A549 (cell line): ENCODE measurements around the gene ANXA10. TPM values are rescaled to one million over a fixed set of nuclear protein-coding genes. Genes with fewer than 3 reads are reported as not detected.

Experiments used
- ATAC-seq, 2 experiments: fragments of 200-7000 bp in 1 of 2; fragments of >200 bp in 1 of 2; cut with Nextera tagmentation in 1 of 2; cut with Tn5 transposase in 1 of 2; 3 replicates each; pipeline versions ENCODE4 v1.8.0 to v1.9.1; 2018 to 2020; ENCODE audit warnings: mild to moderate bottlenecking in 1 of 2, moderate library complexity in 1 of 2
- CTCF ChIA-PET: fragments of 300-600 bp; sonication (Branson Sonifier 250); formaldehyde crosslinking; extraction: SDS; loops from one replicate; lab custom pipeline; 2021; ENCODE audit warnings: antibody characterized with exemption, inconsistent platforms; lab: Yijun Ruan, JAX
- POLR2A ChIA-PET: fragments of 350-600 bp; formaldehyde crosslinking; extraction: SDS; loops from one replicate; lab custom pipeline; 2021; ENCODE audit warnings: antibody characterized with exemption, inconsistent platforms; lab: Yijun Ruan, JAX
- DNase-seq, 2 experiments: peaks; one replicate each; pipeline versions ENCODE4 v3.0.0 to v3.0.0-alpha.2; 2011 to 2016; ENCODE audit warnings: low read depth in 1 of 2, low spot score in 1 of 2
- FAIRE-seq: peaks from 2 replicates; lab custom pipeline; 2011; peaks lifted over from hg19 to GRCh38; lab: Jason Lieb, UNC
- H3K27ac ChIP-seq, 2 experiments: fragments of >200 bp; sonication (Bioruptor Twin); formaldehyde crosslinking; 3 replicates each; pipeline ENCODE4 v1.5.1; 2016 to 2017
- H3K4me1 ChIP-seq: fragments of >200 bp; sonication (Bioruptor Twin); formaldehyde crosslinking; 3 replicates; pipeline ENCODE4 v1.6.1; 2016
- H3K4me2 ChIP-seq: fragments of >200 bp; sonication (Bioruptor Twin); formaldehyde crosslinking; 3 replicates; pipeline ENCODE4 v1.6.1; 2016
- H3K4me3 ChIP-seq: fragments of >200 bp; sonication (Bioruptor Twin); formaldehyde crosslinking; 3 replicates; pipeline ENCODE4 v1.5.1; 2016
- H3K9me3 ChIP-seq: fragments of >200 bp; sonication (Bioruptor Twin); formaldehyde crosslinking; 3 replicates; pipeline ENCODE4 v1.6.1; 2016
- BCL3 ChIP-seq: fragments of >200 bp; sonication (Bioruptor Twin); formaldehyde crosslinking; IDR thresholded peaks from 3 replicates; pipeline ENCODE4 v1.6.1; 2016
- CEBPB ChIP-seq, 2 experiments: fragments of >200 bp in 1 of 2; sonication (Bioruptor Twin) in 1 of 2; formaldehyde crosslinking in 1 of 2; IDR thresholded peaks; 2 replicates each; pipeline ENCODE4 v1.6.1; 2012 to 2016
- CHD4 ChIP-seq: fragments of 200-600 bp; sonication (generic); IDR thresholded peaks from 2 replicates; pipeline ENCODE4 v1.6.1; 2016; ENCODE audit warnings: antibody characterized with exemption, mild to moderate bottlenecking, borderline replicate concordance
- E2F6 ChIP-seq: IDR thresholded peaks from 2 replicates; pipeline ENCODE4 v1.6.1; 2012; ENCODE audit warnings: low read depth, borderline replicate concordance
- EP300 ChIP-seq, 2 experiments: fragments of >200 bp; sonication (Bioruptor Twin); formaldehyde crosslinking; IDR thresholded peaks; 2 replicates in 1 of 2; 3 replicates in 1 of 2; pipeline ENCODE4 v1.6.1; 2016 to 2017
- FOSL2 ChIP-seq, 2 experiments: fragments of 450-650 bp in 1 of 2; fragments of >200 bp in 1 of 2; sonication (Bioruptor Twin) in 1 of 2; formaldehyde crosslinking; IDR thresholded peaks; 2 replicates each; pipeline versions ENCODE4 v1.5.0 to v1.6.1; 2016 to 2020; ENCODE audit warnings: mild to moderate bottlenecking in 1 of 2, moderate library complexity in 1 of 2
- GATA3 ChIP-seq: IDR thresholded peaks from 2 replicates; pipeline ENCODE4 v1.6.1; 2012; ENCODE audit warnings: borderline replicate concordance
- HDAC2 ChIP-seq: fragments of 200-600 bp; sonication (generic); IDR thresholded peaks from 2 replicates; pipeline ENCODE4 v1.6.1; 2016
- HOXA7 ChIP-seq: fragments of 250-450 bp; sonication (Bioruptor Pico); IDR thresholded peaks from 2 replicates; pipeline ENCODE4 v1.5.0; 2020; ENCODE audit warnings: mild to moderate bottlenecking, moderate library complexity
- HOXB13 ChIP-seq: fragments of 250-450 bp; sonication (Bioruptor Pico); IDR thresholded peaks from 2 replicates; pipeline ENCODE4 v1.5.0; 2020; ENCODE audit warnings: low read depth, mild to moderate bottlenecking, moderate library complexity
- HOXB5 ChIP-seq: fragments of 250-450 bp; sonication (Bioruptor Pico); IDR thresholded peaks from 2 replicates; pipeline ENCODE4 v1.5.0; 2020; ENCODE audit warnings: mild to moderate bottlenecking, moderate library complexity
- JUN ChIP-seq, 2 experiments: fragments of >200 bp; sonication (Bioruptor Twin); formaldehyde crosslinking; IDR thresholded peaks; 2 replicates in 1 of 2; 3 replicates in 1 of 2; pipeline ENCODE4 v1.6.1; 2016 to 2017
- JUNB ChIP-seq: fragments of >200 bp; sonication (Bioruptor Twin); formaldehyde crosslinking; IDR thresholded peaks from 2 replicates; pipeline ENCODE4 v1.6.1; 2016
- NFE2L2 ChIP-seq: fragments of 150-350 bp; conservative IDR thresholded peaks from 2 replicates; pipeline ENCODE4 v1.6.1; 2014; ENCODE audit warnings: low read length
- NPAS2 ChIP-seq: fragments of 250-450 bp; sonication (Bioruptor Pico); IDR thresholded peaks from 2 replicates; pipeline ENCODE4 v1.8.0; 2022; ENCODE audit warnings: mild to moderate bottlenecking, moderate library complexity, borderline replicate concordance
- POLR2A ChIP-seq: IDR thresholded peaks from 2 replicates; pipeline ENCODE4 v1.6.1; 2012; ENCODE audit warnings: mild to moderate bottlenecking, low read length
- POLR2AphosphoS2 ChIP-seq: conservative IDR thresholded peaks from 2 replicates; pipeline ENCODE4 v1.6.1; 2012; ENCODE audit warnings: low read length, improper control_type of control experiment, inconsistent platforms
- RCOR1 ChIP-seq: fragments of 150-350 bp; IDR thresholded peaks from 2 replicates; pipeline ENCODE4 v1.6.1; 2014; ENCODE audit warnings: antibody characterized with exemption, low read length, low read depth
- SMC3 ChIP-seq: fragments of >200 bp; sonication (Bioruptor Twin); formaldehyde crosslinking; IDR thresholded peaks from 3 replicates; pipeline ENCODE4 v1.6.1; 2018; ENCODE audit warnings: inconsistent platforms
- ZC3H11A ChIP-seq: fragments of 450-650 bp; IDR thresholded peaks from 2 replicates; pipeline ENCODE4 v1.6.1; 2014; ENCODE audit warnings: antibody characterized with exemption, mild to moderate bottlenecking
- ZNF302 ChIP-seq: fragments of 250-450 bp; sonication (Bioruptor Pico); IDR thresholded peaks from 2 replicates; pipeline ENCODE4 v1.9.0; 2021; ENCODE audit warnings: inconsistent platforms, mild to moderate bottlenecking, moderate library complexity
- ZSCAN20 ChIP-seq: fragments of 250-450 bp; sonication (Bioruptor Pico); IDR thresholded peaks from 2 replicates; pipeline ENCODE4 v1.8.0; 2022; ENCODE audit warnings: mild to moderate bottlenecking, moderate library complexity
- WGBS: methylation state at CpG from one replicate; pipeline ENCODE4 v1.1.6; 2017; ENCODE audit errors: missing lambda C conversion rate; 5-methylcytosine and 5-hydroxymethylcytosine counted together
- polyA plus RNA-seq, 4 experiments: library from polyadenylated mRNA; depleted of rRNA in 3 of 4; stranded (reverse); fragments of >200 nt; fragmentation: RNase III in 1 of 4; extraction: RNeasy Plus Mini Kit Qiagen cat#74134 plus additional on column Dnase treatment in 1 of 4; gene quantifications; 2 replicates in 3 of 4; 3 replicates in 1 of 4; pipeline ENCODE4 v1.2.3, GENCODE V29; 2011 to 2017
- TF ChIP-seq, protein P1 (sequence below): fragments of 250-450 bp; sonication (Bioruptor Pico); IDR thresholded peaks from 2 replicates; pipeline ENCODE4 v1.5.0; 2020; ENCODE audit warnings: low read depth, mild to moderate bottlenecking, moderate library complexity

ANXA10 gene
- polyA plus RNA-seq, 2 of the 4 experiments (the other 2 are of a cell fraction), result 1.7 to 4.0 TPM

DNA sequence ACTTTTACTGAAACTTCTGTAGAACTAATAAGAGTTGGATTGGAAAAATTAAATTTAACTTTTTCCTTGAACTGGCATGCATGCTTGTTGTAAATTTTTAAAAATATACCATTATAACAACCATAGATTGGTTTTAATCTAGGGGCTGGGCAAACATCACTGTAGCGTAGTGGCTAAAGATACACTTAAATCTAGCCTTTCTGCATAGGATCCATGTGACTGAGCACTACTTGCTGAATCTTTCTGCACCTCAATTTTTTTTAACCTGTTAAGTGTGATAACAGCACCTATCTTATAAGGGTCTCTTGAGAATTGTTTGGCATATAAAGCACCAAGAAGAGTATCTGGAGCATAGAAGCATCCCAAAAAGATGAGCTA lies 4.1 kb downstream of the ANXA10 start:
- ChIA-PET POLR2A (no interaction called here), CTCF (no interaction called here)
- peak overlapping the region; percentile 63 for H3K4me2 ChIP-seq
- no peak overlapping the region for H3K4me3 ChIP-seq
- ATAC-seq (peak; percentile 34 to 55; a peak in 3 of 6 replicates), DNase-seq (no peak), FAIRE-seq (no peak)
- no peak for TF ChIP-seq ZSCAN20 (CRISPR knock-in tag)
- TF ChIP-seq, protein P1, sequence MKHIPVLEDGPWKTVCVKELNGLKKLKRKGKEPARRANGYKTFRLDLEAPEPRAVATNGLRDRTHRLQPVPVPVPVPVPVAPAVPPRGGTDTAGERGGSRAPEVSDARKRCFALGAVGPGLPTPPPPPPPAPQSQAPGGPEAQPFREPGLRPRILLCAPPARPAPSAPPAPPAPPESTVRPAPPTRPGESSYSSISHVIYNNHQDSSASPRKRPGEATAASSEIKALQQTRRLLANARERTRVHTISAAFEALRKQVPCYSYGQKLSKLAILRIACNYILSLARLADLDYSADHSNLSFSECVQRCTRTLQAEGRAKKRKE (CRISPR knock-in tag), result no peak
- TF ChIP-seq NPAS2, result no peak
- TF ChIP-seq BCL3, result no peak
- no peak for TF ChIP-seq RCOR1
- no peak for TF ChIP-seq NFE2L2
- no peak for TF ChIP-seq ZC3H11A
- no peak for TF ChIP-seq JUN (IDR thresholded peaks at IDR 0.05)
- H3K4me1 ChIP-seq, result peaks cover 46% of the 10 kb centered on the region
- WGBS, result 62% methylated on average over 1 of the region's 1 CpG
- H3K27ac ChIP-seq, result peak overlapping the region; percentile 53 to 70; a peak in 5 of 6 replicates
- H3K9me3 ChIP-seq, result no peaks in the 10 kb centered on the region

GRCh38 chr4:168097161-168097560 lies 4.8 kb downstream of the ANXA10 start:
- no peak for ATAC-seq
- TF ChIP-seq FOSL2 (IDR thresholded peaks at IDR 0.05) (no peak), FOSL2 (CRISPR knock-in tag; IDR thresholded peaks at IDR 0.05) (no peak), POLR2AphosphoS2 (no peak), NPAS2 (no peak), HOXB5 (no peak), CEBPB (IDR thresholded peaks at IDR 0.05) (no peak), JUNB (no peak)
- TF ChIP-seq, all 56 proteins: peak for 0
- Histone ChIP-seq H3K4me3 (no peak overlapping the region), H3K4me2 (no peak overlapping the region; the same call in 2 of the 3 replicates), H3K9me3 (peaks cover 5% of the 10 kb centered on the region; the same call in 2 of the 3 replicates), H3K27ac (peak overlapping the region; percentile 3 to 74; a peak in 4 of 6 replicates), H3K4me1 (peaks cover 44% of the 10 kb centered on the region)
- FAIRE-seq (no peak), DNase-seq (no peak)
- POLR2A ChIA-PET, result no interaction called here
- 93% methylated on average over 2 of the region's 2 CpGs for WGBS
- CTCF ChIA-PET, result no interaction called here

DNA sequence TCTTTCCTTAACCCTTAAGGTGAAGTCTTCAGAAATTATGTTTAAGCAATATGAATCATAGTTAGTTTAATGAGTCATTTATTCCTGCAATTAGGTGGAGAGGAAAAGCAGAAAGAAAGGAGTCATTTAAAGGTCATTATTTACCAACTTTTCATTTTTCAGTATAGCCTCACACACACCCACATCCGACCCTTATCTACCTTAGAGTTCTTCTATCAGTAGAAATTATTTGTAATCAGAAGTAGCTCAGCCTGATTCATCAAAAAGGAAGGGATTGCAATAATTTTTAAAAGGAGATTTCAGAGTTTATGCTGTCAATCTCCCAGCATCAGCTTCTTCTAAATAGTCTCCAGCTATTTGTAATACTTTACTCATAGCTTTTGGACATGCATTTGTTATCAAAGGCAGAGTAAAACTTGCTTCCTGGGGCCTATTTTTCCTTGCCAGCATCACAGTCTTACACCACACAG lies 5.9 kb downstream of the ANXA10 start:
- DNase-seq (peak in 1 of 2 experiments; percentile 11), ATAC-seq (peak; percentile 51 to 55; a peak in 4 of 6 replicates), FAIRE-seq (peak; percentile 23)
- ChIA-PET POLR2A (interaction anchor here (0.6 kb wide), 2 partner anchors 17 to 40 kb away, joined by 3 to 4 read pairs; no protein-coding TSS in a partner anchor), CTCF (no interaction called here)
- H3K4me1 ChIP-seq, result peaks cover 40% of the 10 kb centered on the region
- no peak overlapping the region for H3K4me3 ChIP-seq
- peak overlapping the region; percentile 19 to 40; a peak in 1 of 6 replicates for H3K27ac ChIP-seq
- peaks cover 8% of the 10 kb centered on the region; the same call in 2 of the 3 replicates for H3K9me3 ChIP-seq
- 0% methylated on average over 1 of the region's 1 CpG for WGBS
- peak; percentile 30; the same call in 1 of the 2 replicates for TF ChIP-seq GATA3
- TF ChIP-seq NFE2L2, result no peak
- TF ChIP-seq HOXB13 (CRISPR knock-in tag), result no peak
- no peak; a peak in 1 of 5 replicates for TF ChIP-seq JUN (IDR thresholded peaks at IDR 0.05)
- no peak for TF ChIP-seq SMC3
- TF ChIP-seq ZNF302 (CRISPR knock-in tag), result no peak
- no peak for TF ChIP-seq E2F6
- peak; percentile 84 for TF ChIP-seq FOSL2 (IDR thresholded peaks at IDR 0.05)
- TF ChIP-seq FOSL2 (CRISPR knock-in tag; IDR thresholded peaks at IDR 0.05), result peak; percentile 75
- TF ChIP-seq HDAC2, result no peak
- peak; percentile 90 for TF ChIP-seq JUNB
- peak; percentile 18 to 65; a peak in 1 of 5 replicates for TF ChIP-seq EP300 (IDR thresholded peaks at IDR 0.05)
- TF ChIP-seq CHD4, result no peak
- no peak for TF ChIP-seq HOXB5
- TF ChIP-seq ZSCAN20 (CRISPR knock-in tag), result no peak
- TF ChIP-seq CEBPB (IDR thresholded peaks at IDR 0.05), result 0 out of 4 replicates have a peak, but pooled peaks of 1 of the 2 experiments have one; percentile 6
- no peak for TF ChIP-seq POLR2A
- no peak for TF ChIP-seq HOXA7 (CRISPR knock-in tag)
- peak overlapping the region; percentile 35 for H3K4me2 ChIP-seq
